ENCODE measurements around the gene ZNF579.

Gene ZNF579

GRCh38 chr19:55613396-55613795, 32.7 kb upstream of the ZNF579 start:
- no peak for DNase-seq (ENCODE audit: low read depth, low spot score)

GRCh38 chr19:55611983-55612645, 31.5 kb upstream of the ZNF579 start:
- DNase-seq (ENCODE audit: low read depth, low spot score), result no peak

GRCh38 chr19:55611300-55611982, 30.8 kb upstream of the ZNF579 start:
- no peak for DNase-seq (ENCODE audit: low read depth, low spot score)

- no peak for DNase-seq (ENCODE audit: low read depth, low spot score)
Observed at GRCh38 chr19:55609326-55609725, 28.7 kb upstream of the ZNF579 start.

GRCh38 chr19:55606817-55607216, 26.2 kb upstream of the ZNF579 start:
- DNase-seq (ENCODE audit: low read depth, low spot score), result no peak

DNA sequence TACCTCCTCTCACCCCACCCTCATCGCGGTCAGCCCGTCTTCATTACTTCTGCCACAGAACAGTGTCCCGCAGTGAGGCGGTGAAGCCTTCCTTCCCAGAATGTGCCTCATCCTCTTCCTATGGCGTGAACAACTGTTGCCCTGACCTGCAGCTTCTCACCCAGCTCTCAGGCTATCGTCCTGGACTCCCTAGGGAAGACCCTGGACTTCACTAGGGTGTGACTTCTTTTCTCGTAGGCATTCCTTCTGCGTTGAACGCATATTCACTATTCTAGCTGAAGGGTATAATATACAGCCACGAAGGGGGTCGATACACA, 25.8 kb upstream of the ZNF579 start:
- no peak for DNase-seq (ENCODE audit: low read depth, low spot score)

DNA sequence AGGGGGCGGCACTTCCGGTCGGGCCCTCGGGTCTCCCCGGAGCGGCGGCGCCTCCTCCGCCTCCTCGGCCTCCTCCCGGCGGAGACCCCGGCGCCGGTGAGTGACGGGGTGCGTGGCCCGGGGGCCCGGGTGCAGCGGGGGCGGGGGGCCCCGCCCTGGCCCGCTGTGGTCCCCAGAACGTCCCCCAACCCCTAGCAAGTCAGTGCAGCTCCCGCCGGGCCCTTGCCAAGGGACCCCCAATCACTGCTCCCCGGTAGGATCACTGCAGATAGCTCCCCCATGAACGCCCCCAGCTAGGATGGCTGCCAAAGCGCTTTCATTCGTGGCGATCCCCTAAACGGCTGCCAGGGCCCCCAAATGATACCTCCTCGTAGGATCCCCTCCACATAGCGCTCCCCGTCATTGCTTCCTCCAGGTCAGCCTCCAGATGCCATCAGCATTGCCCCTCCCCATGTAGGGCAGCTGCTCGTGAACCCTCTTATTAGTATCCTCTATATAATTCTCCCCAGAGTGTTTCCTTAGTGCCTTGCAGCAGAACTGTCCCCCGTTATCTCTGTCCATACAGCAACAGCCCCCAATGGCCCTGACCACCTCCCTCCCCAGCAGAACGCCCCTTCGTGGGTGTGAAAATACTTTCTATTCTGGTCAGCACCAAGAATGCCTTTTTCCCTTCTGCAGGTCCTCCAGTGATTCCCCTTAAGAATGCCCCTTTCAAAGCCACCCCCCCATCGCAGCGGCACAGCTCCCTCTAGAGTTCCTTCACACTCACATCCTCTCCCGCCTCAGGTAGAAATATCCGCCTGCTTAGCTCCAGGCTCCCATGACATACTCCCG, 25.2 kb upstream of the ZNF579 start, which contains the start of gene ZNF865:
ZNF865 (plus strand) TSS at position 11 of the 834 bp plus-strand sequence. CDS start 7,972 bp downstream, outside the sequence.
- DNase-seq (ENCODE audit: low read depth, low spot score), result peak; percentile 53

DNA sequence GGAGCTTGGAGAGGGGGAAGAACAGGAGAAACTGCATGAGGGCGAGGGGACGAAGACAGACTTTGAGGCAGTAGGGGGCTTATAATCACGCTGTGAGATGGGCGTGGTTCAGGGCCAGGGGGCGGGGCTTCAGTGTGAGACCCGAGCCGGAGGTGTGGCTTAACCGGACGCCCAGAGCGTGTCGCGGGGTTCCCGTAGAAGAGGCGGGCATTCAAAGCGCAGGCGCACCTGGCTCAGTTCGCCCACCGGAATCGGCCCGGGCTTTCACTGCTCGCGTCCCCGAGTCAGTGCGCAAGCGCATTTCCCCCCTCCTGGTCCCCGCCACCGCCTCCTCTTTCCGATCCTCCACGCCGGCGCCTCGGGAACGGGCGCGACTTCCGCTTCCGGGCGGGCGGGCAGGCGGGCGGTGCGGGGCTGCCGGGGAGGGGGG, 24.6 kb upstream of the ZNF579 start:
- peak; percentile 95 for DNase-seq (ENCODE audit: low read depth, low spot score)

- no peak for DNase-seq (ENCODE audit: low read depth, low spot score)
Observed at GRCh38 chr19:55603581-55604292, 23.1 kb upstream of the ZNF579 start.

DNA sequence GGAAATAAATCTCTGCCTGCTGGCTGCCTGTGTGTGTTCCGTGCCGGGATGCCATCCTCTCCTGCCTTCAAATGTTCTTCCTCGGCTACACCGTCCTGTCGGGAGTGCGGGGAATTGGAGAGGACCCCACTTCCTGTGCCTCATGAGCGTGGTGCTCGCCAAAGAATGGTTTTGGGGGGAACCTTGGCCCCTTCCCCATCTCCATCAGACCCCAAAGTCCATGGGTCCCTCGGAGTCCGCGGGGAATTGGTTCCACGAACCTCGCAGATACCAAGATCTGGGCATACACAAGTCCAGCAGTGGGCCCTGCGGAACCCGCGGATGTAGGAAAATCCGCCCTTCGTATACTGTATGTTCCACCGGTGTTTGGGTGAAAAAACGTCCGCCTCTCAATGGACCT, 22.5 kb upstream of the ZNF579 start:
- no peak for DNase-seq (ENCODE audit: low read depth, low spot score)

DNA sequence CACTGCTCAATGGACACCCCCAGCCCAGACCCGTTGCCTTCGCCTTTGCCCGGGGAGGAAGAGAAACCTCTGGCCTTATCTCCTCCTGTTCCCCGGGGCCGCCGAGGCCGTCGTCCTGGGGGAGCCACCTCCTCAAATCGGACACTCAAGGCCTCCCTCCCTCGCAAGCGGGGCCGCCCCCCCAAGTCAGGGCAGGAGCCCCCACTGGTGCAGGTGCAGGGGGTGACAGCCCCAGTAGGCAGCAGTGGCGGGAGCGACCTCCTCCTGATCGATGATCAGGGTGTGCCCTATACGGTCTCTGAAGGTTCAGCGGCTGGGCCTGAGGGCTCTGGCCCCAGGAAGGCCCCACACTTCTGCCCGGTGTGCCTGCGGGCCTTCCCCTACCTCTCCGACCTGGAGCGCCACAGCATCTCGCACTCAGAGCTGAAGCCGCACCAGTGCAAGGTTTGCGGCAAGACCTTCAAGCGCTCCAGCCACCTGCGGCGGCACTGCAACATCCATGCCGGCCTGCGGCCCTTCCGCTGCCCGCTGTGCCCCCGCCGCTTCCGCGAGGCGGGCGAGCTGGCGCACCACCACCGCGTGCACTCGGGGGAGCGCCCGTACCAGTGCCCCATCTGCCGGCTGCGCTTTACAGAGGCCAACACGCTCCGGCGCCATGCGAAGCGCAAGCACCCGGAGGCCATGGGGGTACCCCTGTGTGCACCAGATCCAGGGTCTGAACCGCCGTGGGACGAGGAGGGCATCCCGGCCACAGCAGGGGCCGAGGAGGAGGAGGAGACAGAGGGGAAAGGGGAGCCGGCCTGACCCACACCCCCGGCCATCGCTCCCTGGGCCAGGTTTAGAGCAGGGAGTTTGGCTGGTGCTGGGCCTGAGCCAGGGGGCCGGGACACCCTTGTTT, 21.7 kb upstream of the ZNF579 start:
- no peak for DNase-seq (ENCODE audit: low read depth, low spot score)

- no peak for DNase-seq (ENCODE audit: low read depth, low spot score)
Observed at GRCh38 chr19:55601084-55601483, 20.4 kb upstream of the ZNF579 start.

GRCh38 chr19:55600662-55601028, 20.0 kb upstream of the ZNF579 start:
- DNase-seq (ENCODE audit: low read depth, low spot score), result no peak

- peak; percentile 78 for DNase-seq (ENCODE audit: low read depth, low spot score)
Observed at GRCh38 chr19:55599842-55600661, 19.4 kb upstream of the ZNF579 start, which contains the start of gene ZNF524. ZNF524 (plus strand) TSS chr19:55600288; CDS start chr19:55602113, 1,825 bp downstream.

DNA sequence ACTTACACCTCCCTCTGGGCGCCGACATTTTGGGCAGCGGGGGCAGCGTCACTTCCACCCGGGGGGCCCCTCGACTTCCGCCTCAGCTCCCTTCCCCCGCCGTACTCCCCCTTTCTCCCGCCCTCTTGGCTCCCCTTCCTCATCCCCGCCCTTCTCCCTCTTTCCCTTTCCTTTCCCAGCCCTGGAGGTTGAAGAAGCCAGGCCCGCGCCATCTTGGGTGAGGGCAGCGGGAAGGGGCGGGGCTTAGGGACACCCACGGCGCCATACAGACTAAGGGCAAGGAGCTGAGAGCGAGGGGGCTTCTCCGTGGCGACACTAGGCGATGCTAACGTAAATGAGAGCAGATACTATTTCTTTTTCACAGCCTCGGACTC, 18.8 kb upstream of the ZNF579 start, which contains the start of gene FIZ1:
FIZ1 (minus strand) TSS at position 50 of the 374 bp plus-strand sequence. CDS start 1,652 bp downstream, outside the sequence.
- DNase-seq (ENCODE audit: low read depth, low spot score), result peak; percentile 93

DNA sequence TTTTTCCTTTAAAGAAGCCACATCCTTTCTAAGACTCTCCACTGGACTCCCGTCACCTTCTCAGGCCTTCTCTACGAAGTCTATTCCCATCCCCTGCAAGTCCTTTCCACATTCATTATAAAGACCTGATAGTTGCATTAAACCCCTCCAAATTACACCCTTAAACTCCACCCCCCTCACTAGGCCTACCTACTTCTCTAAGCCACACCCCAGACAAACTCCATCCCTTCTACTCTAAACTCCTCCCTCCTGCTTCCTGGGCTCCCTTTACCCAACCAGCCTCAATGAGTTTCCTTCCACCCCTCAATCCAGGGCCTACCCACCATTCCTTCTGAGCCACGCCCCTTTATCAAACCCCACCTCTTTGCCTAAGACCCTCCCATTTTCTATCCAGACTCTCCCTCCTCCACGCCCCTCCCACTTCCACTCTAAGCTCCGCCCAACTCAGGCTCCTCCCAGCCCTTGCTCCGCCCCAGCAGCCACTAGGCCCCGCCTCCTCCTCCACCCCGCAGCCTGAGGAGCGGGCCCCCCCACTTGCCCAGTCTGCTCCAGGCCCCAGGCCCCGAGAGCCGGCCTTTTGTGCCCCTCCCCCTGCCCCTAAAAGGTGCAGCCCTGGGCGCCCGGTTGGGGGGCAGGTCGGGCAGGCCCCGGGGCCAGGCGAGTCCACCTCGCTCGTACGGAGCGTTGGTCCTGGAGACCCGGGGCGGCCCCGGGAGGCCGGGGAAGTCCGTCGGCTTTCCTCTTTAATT, 18.2 kb upstream of the ZNF579 start:
- peak; percentile 83 for DNase-seq (ENCODE audit: low read depth, low spot score)

- no peak for DNase-seq (ENCODE audit: low read depth, low spot score)
Observed at GRCh38 chr19:55598034-55598433, 17.4 kb upstream of the ZNF579 start.

GRCh38 chr19:55597501-55597921, 16.9 kb upstream of the ZNF579 start:
- DNase-seq (ENCODE audit: low read depth, low spot score), result no peak

- DNase-seq (ENCODE audit: low read depth, low spot score), result no peak
Observed at GRCh38 chr19:55596304-55596703, 15.7 kb upstream of the ZNF579 start.
